Placental epithelial cell (primary cell): Measurements from ENCODE around the gene TCIRG1. TPM values are rescaled to one million over a fixed set of nuclear protein-coding genes. Genes with fewer than 3 reads are reported as not detected.

Experiments
- small RNA-seq: library from RNA; depleted of rRNA; stranded (forward); fragments of <200 nt; gene quantifications from one replicate; pipeline ENCODE3, GENCODE V24; 2012
- total RNA-seq: library from RNA; depleted of rRNA; stranded (reverse); fragments of >200 nt; gene quantifications from 2 replicates; pipeline ENCODE4 v1.2.3, GENCODE V29; 2012

Gene TCIRG1
- total RNA-seq: 139 and 143 TPM in 2 replicates

GRCh38 chr11:68038718-68039525 is at the start of gene TCIRG1:
Gene TCIRG1, plus strand, starts transcription at chr11:68039025. Its CDS starts 2,247 bp downstream, at chr11:68041272.

GRCh38 chr11:68003846-68004550 is 34.8 kb upstream of the TCIRG1 start, which contains the start of gene UNC93B1:
Gene UNC93B1, minus strand, starts transcription at chr11:68004097. Its CDS starts 54 bp downstream, at chr11:68004043.

GRCh38 chr11:68010090-68011041 is 28.5 kb upstream of the TCIRG1 start, which contains the start of gene ALDH3B1:
Gene ALDH3B1, plus strand, starts transcription at chr11:68010327. Its CDS starts 4,971 bp downstream, at chr11:68015298.

GRCh38 chr11:68030318-68031143 is 8.3 kb upstream of the TCIRG1 start, which contains the start of gene NDUFS8:
Gene NDUFS8, plus strand, starts transcription at chr11:68030681. Its CDS starts 1,471 bp downstream, at chr11:68032152.

Small RNAs within 50 kb of the gene (small RNA-seq; reads per million reads assigned to genes)
- not detected for gene MIR6753

Other genes starting within 250 kb of the TCIRG1 start
- 31.8 and 32.5 TPM in 2 replicates for gene UNC93B1, start 34.9 kb upstream of the TCIRG1 start, total RNA-seq
- 28.6 and 35.3 TPM in 2 replicates for gene ALDH3B1, start 28.7 kb upstream of the TCIRG1 start, total RNA-seq
- gene NDUFS8, start 8.3 kb upstream of the TCIRG1 start, total RNA-seq: 67.1 and 114 TPM in 2 replicates
- 8.6 and 14.9 TPM in 2 replicates for gene CHKA, start 82.4 kb downstream of the TCIRG1 start, total RNA-seq
- 29.5 and 42.8 TPM in 2 replicates for gene KMT5B, start 174.3 kb downstream of the TCIRG1 start, total RNA-seq
- 17.7 and 31.7 TPM in 2 replicates for gene C11orf24, start 232.9 kb downstream of the TCIRG1 start, total RNA-seq